Lower leg skin (tissue), 4 donors: ENCODE data around the gene GORASP1. TPM values are rescaled to one million over a fixed set of nuclear protein-coding genes. Genes with fewer than 3 reads are reported as not detected.

Experiments
- DNase-seq, 2 donors: peaks; one replicate each; pipeline ENCODE4 v3.0.0-alpha.2; 2019; ENCODE audit warnings: low spot score in 2 of 2
- H3K4me3 ChIP-seq: fragments of 200-600 bp; sonication (generic); 2 replicates; pipeline ENCODE4 v1.5.1; 2017; ENCODE audit warnings: mild to moderate bottlenecking, low read depth; ENCODE audit not compliant: poor library complexity, severe bottlenecking
- CTCF ChIP-seq, 3 donors: fragments of 450-650 bp; IDR thresholded peaks; one replicate each; pipeline ENCODE4 v1.5.1; 2016; ENCODE audit warnings: antibody characterized with exemption in 3 of 3, mild to moderate bottlenecking in 3 of 3, moderate library complexity in 2 of 3
- POLR2A ChIP-seq, 2 donors: fragments of 450-650 bp; IDR thresholded peaks; one replicate each; pipeline ENCODE4 v1.6.1; 2016 to 2017; ENCODE audit warnings: antibody characterized with exemption in 2 of 2, mild to moderate bottlenecking in 1 of 2, moderate library complexity in 1 of 2
- WGBS, 2 donors: methylation state at CpG; one replicate each; pipeline ENCODE4 v1.1.5; 2018; 5-methylcytosine and 5-hydroxymethylcytosine counted together
- intact Hi-C: fragments of 100-400 bp; cut with DNase I; formaldehyde crosslinking; loops from one replicate; pipeline ENCODE4 v1.15.0; 2023; ENCODE audit warnings: low total_unique reads
- total RNA-seq, 4 donors: library from RNA; depleted of rRNA; stranded (reverse); fragments of >200 nt; gene quantifications; one replicate each; pipeline ENCODE4 v1.1.0, GENCODE V29; 2016

Gene GORASP1
- total RNA-seq, 4 donors from 2014 or later: 40.1 to 87.4 (median 56.4) TPM

DNA sequence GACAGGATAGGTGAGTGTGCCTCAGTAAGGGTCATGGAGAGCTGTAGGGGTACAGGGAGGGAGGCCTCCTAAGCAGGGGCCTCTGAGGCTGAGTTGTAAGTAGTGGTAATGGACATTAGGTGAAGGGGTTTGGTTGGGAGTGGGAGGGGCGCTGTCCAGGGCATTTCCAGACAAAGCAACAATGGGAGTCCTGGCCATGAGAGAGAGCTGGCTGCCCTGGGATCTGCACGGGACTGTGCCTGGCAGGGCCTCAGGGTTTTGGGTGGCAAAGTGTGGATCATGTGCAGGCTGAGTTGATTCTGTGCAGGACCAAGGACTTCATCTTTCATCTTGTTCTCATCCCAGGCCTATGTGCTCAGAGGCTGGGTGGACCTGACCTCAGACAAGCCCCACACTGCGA lies 4.7 kb upstream of the GORASP1 start:
- DNase-seq: no peak
- TF ChIP-seq POLR2A (IDR thresholded peaks at IDR 0.05) (no peak), CTCF (IDR thresholded peaks at IDR 0.05) (no peak)
- WGBS, 2 donors: 92 to 93% methylated on average over 3 of the region's 3 CpGs
- intact Hi-C loops: no loop called here
- H3K4me3 ChIP-seq: no peak overlapping the region

- no peak for TF ChIP-seq CTCF (IDR thresholded peaks at IDR 0.05)
- TF ChIP-seq POLR2A (IDR thresholded peaks at IDR 0.05): no peak
- DNase-seq: peak in 1 of 2 donors; percentile 60
- no peak overlapping the region for H3K4me3 ChIP-seq
- intact Hi-C loops: no loop called here
- WGBS, 2 donors: 50 to 86% methylated on average over 2 of the region's 2 CpGs
These were observed 2.7 kb upstream of the GORASP1 start for GRCh38 chr3:39110041-39110639.

GRCh38 chr3:39109086-39109485 lies 1.7 kb upstream of the GORASP1 start:
- WGBS, 2 donors: 89 to 93% methylated on average over 5 of the region's 5 CpGs
- TF ChIP-seq CTCF (IDR thresholded peaks at IDR 0.05) (no peak), POLR2A (IDR thresholded peaks at IDR 0.05) (no peak)
- intact Hi-C loops: no loop called here
- H3K4me3 ChIP-seq: no peak overlapping the region
- no peak for DNase-seq

GRCh38 chr3:39108200-39108710 lies 828 bp upstream of the GORASP1 start:
- DNase-seq: no peak
- H3K4me3 ChIP-seq: no peak overlapping the region
- TF ChIP-seq CTCF (IDR thresholded peaks at IDR 0.05): no peak
- TF ChIP-seq POLR2A (IDR thresholded peaks at IDR 0.05): no peak
- intact Hi-C loops: no loop called here
- 28 to 37% methylated on average over 2 of the region's 2 CpGs for WGBS, 2 donors

DNA sequence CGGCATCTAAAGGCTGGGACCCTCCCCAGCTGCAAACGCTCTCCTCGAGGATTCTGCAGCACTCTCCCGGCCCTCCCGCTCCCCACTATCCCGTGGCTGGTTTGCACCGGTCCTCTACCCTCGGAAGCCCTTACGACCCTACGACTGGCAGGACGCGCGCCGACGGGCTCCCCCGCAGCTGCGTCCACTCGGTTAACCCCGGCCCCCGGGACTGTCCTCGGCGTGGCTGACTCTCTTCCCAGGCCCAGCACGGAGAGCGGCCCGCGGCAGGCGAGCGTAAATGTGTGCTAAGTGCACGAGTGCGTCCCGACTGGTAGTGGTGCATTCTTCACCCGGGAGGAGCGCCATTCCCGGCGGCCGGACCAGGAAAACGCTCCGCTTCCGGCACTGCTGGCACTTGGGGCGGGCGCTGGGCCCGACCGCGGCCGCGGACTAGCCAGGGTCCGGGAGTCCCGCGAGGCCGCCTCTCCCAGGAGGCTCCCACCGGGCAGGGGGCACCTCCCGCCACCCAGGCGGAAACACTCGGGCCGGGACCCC lies 508 bp downstream of the GORASP1 start:
- 0% methylated on average over 22 to 23 of the region's 55 CpGs for WGBS, 2 donors
- intact Hi-C loops: no loop called here
- peak overlapping the region; percentile 83 for H3K4me3 ChIP-seq
- TF ChIP-seq POLR2A (IDR thresholded peaks at IDR 0.05): no peak
- TF ChIP-seq CTCF (IDR thresholded peaks at IDR 0.05): no peak
- DNase-seq: peak in 1 of 2 donors; percentile 92
